Suprapubic skin (tissue), 4 donors: ENCODE data around the gene TCF21. TPM values are rescaled to one million over a fixed set of nuclear protein-coding genes. Genes with fewer than 3 reads are reported as not detected.

ENCODE experiments used
- DNase-seq, 2 donors: peaks; one replicate each; pipeline ENCODE4 v3.0.0-alpha.2; 2019; ENCODE audit warnings: low spot score in 2 of 2
- H3K27ac ChIP-seq: fragments of 200-600 bp; sonication (generic); one replicate; pipeline ENCODE4 v1.5.1; 2019
- H3K27me3 ChIP-seq: fragments of 200-600 bp; sonication (generic); one replicate; pipeline ENCODE4 v1.5.1; 2019
- H3K36me3 ChIP-seq: fragments of 200-600 bp; sonication (generic); one replicate; pipeline ENCODE4 v1.5.1; 2019
- H3K4me1 ChIP-seq: fragments of 200-600 bp; sonication (generic); one replicate; pipeline ENCODE4 v1.5.1; 2019
- H3K4me3 ChIP-seq: fragments of 200-600 bp; sonication (generic); one replicate; pipeline ENCODE4 v1.5.1; 2019; ENCODE audit warnings: mild to moderate bottlenecking
- H3K9me3 ChIP-seq: fragments of 200-600 bp; sonication (generic); one replicate; pipeline ENCODE4 v1.5.1; 2019
- EP300 ChIP-seq: sonication (generic); formaldehyde crosslinking; IDR thresholded peaks from one replicate; pipeline ENCODE4 v1.6.1; 2017; ENCODE audit warnings: antibody characterized with exemption
- POLR2A ChIP-seq, 2 donors: fragments of 450-650 bp; IDR thresholded peaks; one replicate each; pipeline ENCODE4 v1.6.1; 2017; ENCODE audit warnings: antibody characterized with exemption in 2 of 2, mild to moderate bottlenecking in 2 of 2, moderate library complexity in 2 of 2
- POLR2AphosphoS5 ChIP-seq, 3 donors: sonication (generic); formaldehyde crosslinking; IDR thresholded peaks; one replicate each; pipeline ENCODE4 v1.6.1; 2017; ENCODE audit warnings: antibody characterized with exemption in 3 of 3
- whole genome bisulfite sequencing: methylation state at CpG from one replicate; pipeline ENCODE4 v1.1.5; 2018; 5-methylcytosine and 5-hydroxymethylcytosine counted together
- total RNA-seq, 4 donors: library from RNA; depleted of rRNA; stranded (reverse); fragments of >200 nt; gene quantifications; one replicate each; pipeline ENCODE4 v1.1.0, GENCODE V29; 2016
- TF ChIP-seq, protein P1 (sequence below), 2 donors: fragments of 200-600 bp in 1 of 2; fragments of 450-650 bp in 1 of 2; sonication (generic) in 1 of 2; IDR thresholded peaks; one replicate each; pipeline ENCODE4 v1.5.1; 2016 to 2019; ENCODE audit warnings: antibody characterized with exemption in 2 of 2, mild to moderate bottlenecking in 1 of 2, moderate library complexity in 1 of 2

TCF21 gene
- total RNA-seq = not detected

DNA sequence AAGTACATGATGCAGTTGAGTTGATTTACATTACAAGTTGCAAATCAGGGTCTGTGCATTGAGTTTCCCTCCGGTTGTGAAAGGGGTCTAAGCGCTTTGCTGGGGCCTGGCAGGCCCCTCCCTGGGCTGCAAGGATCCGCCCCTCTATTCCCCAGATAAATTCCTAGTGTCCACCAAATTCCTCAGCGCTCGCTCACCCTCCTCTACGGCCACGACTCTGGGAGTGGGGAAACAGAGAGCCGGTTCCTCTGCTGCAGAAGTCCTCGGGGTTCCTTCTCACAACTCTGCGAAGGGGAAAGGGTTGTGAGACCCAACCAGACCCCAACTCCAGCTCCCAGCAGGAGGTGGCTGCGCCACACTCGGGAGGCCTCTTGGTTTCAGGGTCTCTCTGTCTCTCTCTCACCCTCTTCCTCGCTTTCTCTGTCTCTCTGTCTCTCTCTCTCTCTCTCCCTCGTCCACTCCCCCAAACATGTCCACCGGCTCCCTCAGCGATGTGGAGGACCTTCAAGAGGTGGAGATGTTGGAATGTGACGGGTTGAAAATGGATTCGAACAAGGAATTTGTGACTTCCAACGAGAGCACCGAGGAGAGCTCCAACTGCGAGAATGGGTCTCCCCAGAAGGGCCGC lies at the start of gene TCF21:
TCF21 (plus strand) TSS at position 185 of the 628 bp plus-strand sequence; CDS start at position 470, 285 bp downstream.
- WGBS = 31% methylated on average over 15 of the region's 22 CpGs
- Histone ChIP-seq H3K9me3 (no peaks in the 10 kb centered on the region), H3K36me3 (no peaks in the 10 kb centered on the region), H3K4me3 (peak within 1 kb of the TSS; percentile 15), H3K4me1 (peaks cover 29% of the 10 kb centered on the region), H3K27ac (no peak within 1 kb of the TSS), H3K27me3 (peaks cover 88% of the 10 kb centered on the region)
- no peak for TF ChIP-seq POLR2AphosphoS5 (IDR thresholded peaks at IDR 0.05)
- no peak for TF ChIP-seq POLR2A (IDR thresholded peaks at IDR 0.05)
- TF ChIP-seq EP300 = no peak
- TF ChIP-seq, protein P1, sequence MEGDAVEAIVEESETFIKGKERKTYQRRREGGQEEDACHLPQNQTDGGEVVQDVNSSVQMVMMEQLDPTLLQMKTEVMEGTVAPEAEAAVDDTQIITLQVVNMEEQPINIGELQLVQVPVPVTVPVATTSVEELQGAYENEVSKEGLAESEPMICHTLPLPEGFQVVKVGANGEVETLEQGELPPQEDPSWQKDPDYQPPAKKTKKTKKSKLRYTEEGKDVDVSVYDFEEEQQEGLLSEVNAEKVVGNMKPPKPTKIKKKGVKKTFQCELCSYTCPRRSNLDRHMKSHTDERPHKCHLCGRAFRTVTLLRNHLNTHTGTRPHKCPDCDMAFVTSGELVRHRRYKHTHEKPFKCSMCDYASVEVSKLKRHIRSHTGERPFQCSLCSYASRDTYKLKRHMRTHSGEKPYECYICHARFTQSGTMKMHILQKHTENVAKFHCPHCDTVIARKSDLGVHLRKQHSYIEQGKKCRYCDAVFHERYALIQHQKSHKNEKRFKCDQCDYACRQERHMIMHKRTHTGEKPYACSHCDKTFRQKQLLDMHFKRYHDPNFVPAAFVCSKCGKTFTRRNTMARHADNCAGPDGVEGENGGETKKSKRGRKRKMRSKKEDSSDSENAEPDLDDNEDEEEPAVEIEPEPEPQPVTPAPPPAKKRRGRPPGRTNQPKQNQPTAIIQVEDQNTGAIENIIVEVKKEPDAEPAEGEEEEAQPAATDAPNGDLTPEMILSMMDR (IDR thresholded peaks at IDR 0.05) = no peak
- no peak for DNase-seq

DNA sequence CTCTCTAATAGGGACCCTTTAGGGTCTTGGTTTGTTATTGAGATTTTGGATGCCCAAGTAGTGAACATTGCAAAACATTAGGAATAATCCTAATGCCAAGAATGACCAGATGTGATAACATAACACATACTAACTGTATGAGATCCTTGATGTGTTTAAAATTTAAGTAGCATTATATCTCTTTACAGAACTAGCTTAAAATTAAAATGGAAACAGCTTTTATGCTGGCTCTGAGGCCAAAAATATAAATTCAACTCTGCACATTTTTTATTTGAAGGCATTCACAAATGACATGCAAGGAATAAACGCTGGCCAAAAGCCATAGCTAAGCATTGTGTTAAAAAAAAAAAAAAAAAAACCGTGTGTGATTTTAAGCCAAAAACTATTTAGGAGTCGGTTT lies 47.7 kb upstream of the TCF21 start:
- DNase-seq = no peak
- no peak overlapping the region for H3K4me3 ChIP-seq
- no peak overlapping the region for H3K27ac ChIP-seq
- H3K4me1 ChIP-seq = peaks cover 5% of the 10 kb centered on the region
- no peak for TF ChIP-seq POLR2A (IDR thresholded peaks at IDR 0.05)
- TF ChIP-seq POLR2AphosphoS5 (IDR thresholded peaks at IDR 0.05) = no peak
- no peak for TF ChIP-seq EP300
- TF ChIP-seq, protein P1 (IDR thresholded peaks at IDR 0.05) = no peak
- 22% methylated on average over 3 of the region's 3 CpGs for WGBS
- H3K27me3 ChIP-seq = peaks cover 9% of the 10 kb centered on the region
- H3K36me3 ChIP-seq = no peaks in the 10 kb centered on the region
- no peaks in the 10 kb centered on the region for H3K9me3 ChIP-seq

DNA sequence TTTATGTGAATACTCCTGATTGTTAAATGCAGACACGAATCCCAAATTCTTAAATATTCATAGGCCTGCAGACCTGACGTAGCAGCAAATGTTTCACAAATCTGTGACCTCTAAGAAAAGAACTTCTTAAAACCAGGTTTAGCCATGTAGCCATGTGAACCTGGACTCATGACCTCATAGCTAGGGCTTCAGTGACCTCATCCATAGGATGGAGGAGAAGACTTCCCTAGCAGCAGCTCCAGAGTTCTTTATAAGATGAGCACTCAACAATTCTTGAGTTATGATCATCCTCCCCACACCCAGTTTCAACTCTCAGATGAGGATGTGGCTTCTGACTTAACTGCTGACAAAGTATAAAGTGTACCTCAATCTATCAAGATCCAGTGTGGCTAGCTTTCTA lies 45.8 kb upstream of the TCF21 start:
- 100% methylated on average over 2 of the region's 2 CpGs for WGBS

DNA sequence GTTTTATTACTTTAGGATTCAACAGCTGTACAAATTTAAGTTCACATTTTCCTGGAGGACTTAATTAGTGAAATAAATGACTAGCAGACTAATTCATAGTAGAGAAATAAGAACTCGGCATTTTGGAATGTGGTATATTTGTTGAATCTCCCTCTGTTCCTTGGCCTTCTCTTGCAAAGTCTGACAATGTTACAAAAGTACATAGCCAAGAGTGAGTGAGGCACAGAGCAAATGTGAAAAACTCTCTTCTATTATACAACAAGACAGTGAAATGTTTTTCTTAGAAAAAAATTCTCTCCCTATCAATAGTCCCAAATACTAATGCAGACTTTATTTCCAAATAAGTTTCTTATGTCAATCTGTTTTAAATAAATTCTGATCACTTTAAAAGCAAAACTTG lies 44.2 kb upstream of the TCF21 start:
- Histone ChIP-seq H3K4me3 (no peak overlapping the region), H3K36me3 (no peaks in the 10 kb centered on the region), H3K4me1 (no peaks in the 10 kb centered on the region), H3K9me3 (no peaks in the 10 kb centered on the region), H3K27ac (no peak overlapping the region), H3K27me3 (peaks cover 3% of the 10 kb centered on the region)
- TF ChIP-seq POLR2A (IDR thresholded peaks at IDR 0.05) = no peak
- TF ChIP-seq, protein P1 (IDR thresholded peaks at IDR 0.05) = no peak
- no peak for TF ChIP-seq EP300
- TF ChIP-seq POLR2AphosphoS5 (IDR thresholded peaks at IDR 0.05) = no peak
- DNase-seq = no peak
- 77% methylated on average over 1 of the region's 1 CpG for WGBS

More for the DNA sequence above, 45.8 kb upstream of the TCF21 start:
- H3K4me3 ChIP-seq = no peak overlapping the region
- H3K4me1 ChIP-seq = peaks cover under 1% of the 10 kb centered on the region
- peaks cover 9% of the 10 kb centered on the region for H3K27me3 ChIP-seq
- DNase-seq = no peak
- H3K27ac ChIP-seq = no peak overlapping the region
- no peaks in the 10 kb centered on the region for H3K36me3 ChIP-seq
- H3K9me3 ChIP-seq = no peaks in the 10 kb centered on the region
- no peak for TF ChIP-seq POLR2A (IDR thresholded peaks at IDR 0.05)
- no peak for TF ChIP-seq EP300
- TF ChIP-seq, protein P1 (IDR thresholded peaks at IDR 0.05) = no peak
- TF ChIP-seq POLR2AphosphoS5 (IDR thresholded peaks at IDR 0.05) = no peak

DNA sequence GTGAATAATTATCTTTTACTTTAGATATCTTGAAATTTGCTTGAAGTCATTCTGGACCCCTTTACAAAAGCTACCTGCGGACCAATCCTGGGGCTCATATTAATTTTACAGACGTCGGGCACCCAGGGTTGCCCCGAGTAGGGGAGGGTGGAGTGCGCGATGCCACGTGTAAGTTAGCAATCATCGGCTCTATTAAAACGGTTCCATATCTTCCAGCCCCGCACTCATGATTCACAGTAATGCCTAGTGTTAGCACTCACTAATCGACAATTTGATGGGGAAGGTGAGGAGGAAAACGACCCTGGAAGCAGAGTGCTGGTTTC lies 34.9 kb upstream of the TCF21 start:
- H3K27ac ChIP-seq = no peak overlapping the region
- no peaks in the 10 kb centered on the region for H3K36me3 ChIP-seq
- 26% methylated on average over 12 of the region's 12 CpGs for WGBS
- no peak overlapping the region for H3K4me3 ChIP-seq
- TF ChIP-seq POLR2AphosphoS5 (IDR thresholded peaks at IDR 0.05) (no peak), POLR2A (IDR thresholded peaks at IDR 0.05) (no peak), EP300 (no peak)
- TF ChIP-seq, protein P1 (IDR thresholded peaks at IDR 0.05) = no peak
- no peaks in the 10 kb centered on the region for H3K9me3 ChIP-seq
- no peaks in the 10 kb centered on the region for H3K4me1 ChIP-seq
- DNase-seq = no peak
- H3K27me3 ChIP-seq = peaks cover 63% of the 10 kb centered on the region
